HG03439 (cell line): Measurements from ENCODE around the gene CA7.
A peak's percentile ranks its signal among the peaks of the same experiment; 100 is the strongest.

Experiments
- ATAC-seq: cut with Tn5 transposase; IDR thresholded peaks from one replicate; pipeline ENCODE4 v1.9.1; 2021; ENCODE audit warnings: mild to moderate bottlenecking, moderate library complexity; ENCODE audit not compliant: unreplicated experiment

CA7 gene

GRCh38 chr16:66872943-66873684, 28.9 kb downstream of the CA7 start:
- ATAC-seq: peak; percentile 89

- ATAC-seq: no peak
These were observed 29.5 kb downstream of the CA7 start for GRCh38 chr16:66873685-66874055.

- ATAC-seq: no peak
These were observed 30.0 kb downstream of the CA7 start for GRCh38 chr16:66874079-66874775.

GRCh38 chr16:66878067-66878466, 33.9 kb downstream of the CA7 start:
- ATAC-seq: no peak

GRCh38 chr16:66880288-66881013, 36.2 kb downstream of the CA7 start, which contains the start of gene PDP2:
Gene PDP2 (plus strand): TSS chr16:66880515. CDS start chr16:66884285, 3,770 bp downstream.
- ATAC-seq: peak; percentile 93

GRCh38 chr16:66881014-66881417, 36.8 kb downstream of the CA7 start:
- ATAC-seq: peak; percentile 1

- no peak for ATAC-seq
These were observed 37.3 kb downstream of the CA7 start for GRCh38 chr16:66881560-66881959.

- ATAC-seq: no peak
These were observed 37.8 kb downstream of the CA7 start for GRCh38 chr16:66881964-66882508.

GRCh38 chr16:66882702-66883101, 38.5 kb downstream of the CA7 start:
- ATAC-seq: no peak

- ATAC-seq: no peak
These were observed 41.3 kb downstream of the CA7 start for GRCh38 chr16:66885491-66885890.

- ATAC-seq: no peak
These were observed 42.1 kb downstream of the CA7 start for GRCh38 chr16:66886321-66886720.

GRCh38 chr16:66886914-66887313, 42.7 kb downstream of the CA7 start:
- no peak for ATAC-seq

GRCh38 chr16:66888647-66889615, 44.7 kb downstream of the CA7 start:
- no peak for ATAC-seq

- no peak for ATAC-seq
These were observed 45.4 kb downstream of the CA7 start for GRCh38 chr16:66889622-66890021.

GRCh38 chr16:66890799-66891198, 46.6 kb downstream of the CA7 start:
- ATAC-seq: no peak

- no peak for ATAC-seq
These were observed 47.1 kb downstream of the CA7 start for GRCh38 chr16:66891360-66891759.

GRCh38 chr16:66891797-66892196, 47.6 kb downstream of the CA7 start:
- ATAC-seq: no peak

- ATAC-seq: no peak
These were observed 49.8 kb downstream of the CA7 start for GRCh38 chr16:66894055-66894454.

- ATAC-seq: no peak
These were observed 50.9 kb downstream of the CA7 start for GRCh38 chr16:66894948-66895688.

GRCh38 chr16:66895689-66895979, 51.4 kb downstream of the CA7 start:
- no peak for ATAC-seq
